ENCODE measurements around the gene MRPS18A.
"Not testable (repeated sequence)": the region's sequence is repeated elsewhere in the genome, so short reads cannot be mapped to it uniquely, and the experiment has no call there.

- TF ChIP-seq POLR2AphosphoS5 (IDR thresholded peaks at IDR 0.05; ENCODE audit: borderline replicate concordance, low read depth, low read length); EZH2 (IDR thresholded peaks at IDR 0.05); FOXP2 (optimal IDR thresholded peaks at IDR 0.05; ENCODE audit: control extremely low read depth, extremely low read length, insufficient read depth): not testable (repeated sequence)
Observed at GRCh38 chr6:43633002-43633401, 54.6 kb downstream of the MRPS18A start.

Data from SK-N-MC (cell line).